CMK (cell line): ENCODE measurements around the gene COL25A1.
"Not testable (repeated sequence)": the region's sequence is repeated elsewhere in the genome, so short reads cannot be mapped to it uniquely, and the experiment has no call there.

Source experiments
- DNase-seq: peaks from one replicate; pipeline ENCODE4 v3.0.0-alpha.2; 2010; ENCODE audit warnings: low read depth

COL25A1 gene

GRCh38 chr4:108903464-108904221 lies 398.8 kb downstream of the COL25A1 start:
- no peak for DNase-seq

- no peak for DNase-seq
These were observed 399.7 kb downstream of the COL25A1 start for GRCh38 chr4:108902769-108903168.

- no peak for DNase-seq
These were observed 401.2 kb downstream of the COL25A1 start for GRCh38 chr4:108901291-108901690.

- no peak for DNase-seq
These were observed 402.4 kb downstream of the COL25A1 start for GRCh38 chr4:108900018-108900580.

GRCh38 chr4:108893468-108893867 lies 409.0 kb downstream of the COL25A1 start:
- DNase-seq = no peak

- no peak for DNase-seq
These were observed 410.4 kb downstream of the COL25A1 start for GRCh38 chr4:108891896-108892590.

- DNase-seq = no peak
These were observed 412.0 kb downstream of the COL25A1 start for GRCh38 chr4:108890484-108890881.

GRCh38 chr4:108889696-108890483 lies 412.6 kb downstream of the COL25A1 start:
- DNase-seq = no peak

- DNase-seq = no peak
These were observed 413.7 kb downstream of the COL25A1 start for GRCh38 chr4:108888769-108889168.

GRCh38 chr4:108887034-108887433 lies 415.4 kb downstream of the COL25A1 start:
- no peak for DNase-seq

- no peak for DNase-seq
These were observed 417.2 kb downstream of the COL25A1 start for GRCh38 chr4:108885211-108885610.

- no peak for DNase-seq
These were observed 417.9 kb downstream of the COL25A1 start for GRCh38 chr4:108884596-108884995.

GRCh38 chr4:108881986-108882385 lies 420.5 kb downstream of the COL25A1 start:
- DNase-seq = no peak

GRCh38 chr4:108881190-108881589 lies 421.3 kb downstream of the COL25A1 start:
- DNase-seq = no peak

- no peak for DNase-seq
These were observed 423.7 kb downstream of the COL25A1 start for GRCh38 chr4:108878806-108879205.

GRCh38 chr4:108877821-108878220 lies 424.6 kb downstream of the COL25A1 start:
- DNase-seq = no peak

GRCh38 chr4:108874806-108875205 lies 427.7 kb downstream of the COL25A1 start:
- DNase-seq = no peak

GRCh38 chr4:108869970-108870369 lies 432.5 kb downstream of the COL25A1 start:
- DNase-seq = not testable (repeated sequence)

GRCh38 chr4:108868606-108869227 lies 433.7 kb downstream of the COL25A1 start:
- no peak for DNase-seq

- no peak for DNase-seq
These were observed 435.0 kb downstream of the COL25A1 start for GRCh38 chr4:108867476-108867875.

GRCh38 chr4:108861334-108861733 lies 441.1 kb downstream of the COL25A1 start:
- no peak for DNase-seq

GRCh38 chr4:108854786-108855185 lies 447.7 kb downstream of the COL25A1 start:
- DNase-seq = no peak
